HG02642 (cell line): ENCODE data around the gene NUP210L.
"Not testable (repeated sequence)": the region's sequence is repeated elsewhere in the genome, so short reads cannot be mapped to it uniquely, and the experiment has no call there.

Experiments
- ATAC-seq: cut with Tn5 transposase; IDR thresholded peaks from one replicate; pipeline ENCODE4 v1.9.1; 2021; ENCODE audit warnings: mild to moderate bottlenecking; ENCODE audit not compliant: unreplicated experiment, poor library complexity

The NUP210L gene

GRCh38 chr1:154104433-154105082, 50.3 kb downstream of the NUP210L start:
- no peak for ATAC-seq

DNA sequence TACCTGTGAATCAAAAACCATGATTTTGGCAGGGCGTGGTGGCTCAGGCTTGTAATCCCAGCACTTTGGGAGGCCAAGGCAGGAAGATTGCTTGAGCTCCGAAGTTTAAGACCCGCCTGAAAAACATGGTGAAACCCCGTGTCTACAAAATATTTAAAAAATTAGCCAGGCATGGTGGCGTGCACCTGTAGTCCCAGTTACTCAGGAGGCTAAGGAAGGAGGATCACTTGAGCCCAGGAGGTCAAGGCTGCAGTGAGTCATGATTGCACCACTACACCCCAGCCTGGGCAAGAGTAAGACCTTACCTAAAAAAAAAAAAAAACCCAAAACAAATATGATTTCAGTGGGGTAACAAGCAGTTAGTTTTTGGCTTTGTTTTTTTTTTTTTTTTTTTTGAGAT, 54.7 kb downstream of the NUP210L start:
- ATAC-seq, result not testable (repeated sequence)

DNA sequence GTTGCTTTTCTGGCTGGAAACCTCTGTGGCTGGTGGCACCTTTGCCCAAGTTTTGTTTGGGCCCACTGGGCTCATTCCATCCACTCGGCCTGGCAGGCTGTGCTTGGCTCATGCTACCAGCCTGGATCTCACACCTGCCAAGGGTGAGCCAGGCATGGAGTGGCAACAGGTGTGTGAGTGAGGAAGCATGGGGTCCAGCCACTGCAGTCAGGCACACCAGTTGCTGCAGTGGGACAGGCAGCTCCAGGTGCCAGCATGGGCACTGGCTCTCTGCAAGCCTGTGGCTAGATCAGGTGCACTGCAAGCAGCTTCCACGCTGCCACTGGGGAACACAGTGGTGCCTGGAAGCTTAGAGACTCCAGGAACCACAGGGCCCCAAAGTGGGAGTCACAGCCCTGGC, 57.0 kb downstream of the NUP210L start:
- ATAC-seq, result no peak

DNA sequence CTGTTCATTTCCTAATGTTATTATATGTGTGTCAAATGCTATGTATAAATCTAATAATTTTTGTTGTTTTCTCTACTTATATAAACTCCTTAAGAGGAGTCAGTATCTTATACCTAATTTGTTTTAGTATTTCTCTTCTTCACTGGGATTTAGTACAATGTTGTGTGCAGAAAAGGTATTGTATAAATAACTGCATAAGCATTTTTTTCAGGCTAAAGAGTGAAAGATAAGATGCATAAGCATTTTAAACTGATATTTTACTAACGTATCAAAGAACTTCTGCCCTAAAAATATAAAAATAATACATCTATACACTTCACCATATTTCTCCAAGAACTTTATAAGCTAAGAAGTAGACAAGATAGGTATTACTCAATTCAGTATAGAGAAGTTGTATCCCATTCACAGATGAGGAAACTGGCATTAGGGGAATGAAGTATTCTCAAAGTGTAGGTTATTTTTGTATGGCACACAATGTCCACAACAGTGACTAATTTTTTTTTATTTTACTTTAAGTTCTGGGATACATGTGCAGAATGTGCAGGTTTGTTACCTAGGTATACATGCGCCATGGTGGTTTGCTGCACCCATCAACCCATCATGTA, 59.3 kb downstream of the NUP210L start:
- ATAC-seq, result no peak

GRCh38 chr1:154094411-154094810, 60.5 kb downstream of the NUP210L start:
- ATAC-seq, result no peak

DNA sequence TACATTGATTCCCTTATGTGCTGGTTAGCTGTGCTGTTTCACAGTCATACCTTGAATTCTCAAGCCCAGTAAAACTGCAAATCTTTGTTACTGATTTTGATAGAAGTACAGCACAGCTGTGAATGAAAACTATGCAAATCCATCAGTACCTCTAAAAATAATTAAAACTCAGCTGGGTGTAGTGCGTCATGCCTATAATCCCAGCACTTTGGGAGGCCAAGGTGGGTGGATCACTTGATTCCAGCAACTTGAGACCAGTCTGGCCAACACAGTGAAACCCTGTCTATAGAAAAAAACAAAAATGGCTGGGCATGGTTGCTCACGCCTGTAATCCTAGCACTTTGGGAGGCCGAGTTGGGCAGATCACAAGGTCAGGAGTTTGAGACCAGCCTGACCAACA, 61.2 kb downstream of the NUP210L start:
- no peak for ATAC-seq

DNA sequence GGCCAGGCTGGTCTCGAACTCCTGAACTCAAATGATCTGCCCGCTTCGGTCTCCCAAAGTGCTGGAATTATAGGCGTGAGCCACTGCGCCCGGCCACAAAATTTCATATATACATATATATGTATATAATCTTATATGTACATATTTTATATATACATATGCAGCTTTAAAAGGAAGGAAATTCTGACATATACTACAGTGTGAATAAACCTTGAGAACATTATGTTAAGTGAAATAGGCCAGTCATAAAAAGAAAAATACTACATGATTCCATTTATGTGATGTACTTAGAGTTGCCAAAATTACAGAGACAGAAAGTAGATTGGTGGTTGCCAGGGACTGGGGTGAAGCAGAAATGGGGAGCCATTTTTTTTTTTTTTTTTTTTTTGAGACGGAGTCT, 63.2 kb downstream of the NUP210L start:
- no peak for ATAC-seq

DNA sequence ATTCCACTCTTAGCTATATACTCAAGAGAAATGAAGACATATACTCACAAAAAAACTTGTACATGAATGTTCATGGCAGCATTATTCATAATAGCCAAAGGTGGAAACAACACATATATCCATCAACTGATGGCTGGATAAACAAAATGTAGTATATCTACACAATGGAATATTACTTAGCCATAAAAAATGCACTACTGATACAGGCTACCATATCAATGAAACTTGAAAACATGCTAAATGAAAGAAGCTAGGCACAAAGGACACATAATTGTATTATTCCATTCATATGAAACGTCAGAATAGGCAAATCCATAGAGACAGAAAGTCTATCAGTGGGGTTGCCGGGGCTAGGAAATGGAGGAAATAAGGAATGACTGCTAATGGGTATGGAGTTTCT, 67.3 kb downstream of the NUP210L start:
- no peak for ATAC-seq

DNA sequence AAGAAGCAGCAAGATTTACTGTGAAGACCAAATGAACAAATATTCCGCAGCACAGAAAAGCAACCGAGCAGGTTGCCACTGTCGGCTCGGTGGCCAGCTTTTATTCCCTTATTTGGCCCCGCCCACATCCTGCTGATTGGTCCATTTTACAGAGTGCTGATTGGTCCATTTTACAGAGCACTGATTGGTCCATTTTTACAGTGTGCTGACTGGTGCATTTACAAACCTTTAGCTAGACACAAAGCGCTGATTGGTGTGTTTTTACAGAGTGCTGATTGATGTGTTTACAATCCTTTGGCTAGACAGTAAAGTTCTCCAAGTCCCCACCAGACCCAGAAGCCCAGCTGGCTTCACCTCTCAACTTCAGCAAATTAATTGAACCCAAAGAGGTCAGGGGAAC, 71.8 kb downstream of the NUP210L start:
- ATAC-seq, result not testable (repeated sequence)

DNA sequence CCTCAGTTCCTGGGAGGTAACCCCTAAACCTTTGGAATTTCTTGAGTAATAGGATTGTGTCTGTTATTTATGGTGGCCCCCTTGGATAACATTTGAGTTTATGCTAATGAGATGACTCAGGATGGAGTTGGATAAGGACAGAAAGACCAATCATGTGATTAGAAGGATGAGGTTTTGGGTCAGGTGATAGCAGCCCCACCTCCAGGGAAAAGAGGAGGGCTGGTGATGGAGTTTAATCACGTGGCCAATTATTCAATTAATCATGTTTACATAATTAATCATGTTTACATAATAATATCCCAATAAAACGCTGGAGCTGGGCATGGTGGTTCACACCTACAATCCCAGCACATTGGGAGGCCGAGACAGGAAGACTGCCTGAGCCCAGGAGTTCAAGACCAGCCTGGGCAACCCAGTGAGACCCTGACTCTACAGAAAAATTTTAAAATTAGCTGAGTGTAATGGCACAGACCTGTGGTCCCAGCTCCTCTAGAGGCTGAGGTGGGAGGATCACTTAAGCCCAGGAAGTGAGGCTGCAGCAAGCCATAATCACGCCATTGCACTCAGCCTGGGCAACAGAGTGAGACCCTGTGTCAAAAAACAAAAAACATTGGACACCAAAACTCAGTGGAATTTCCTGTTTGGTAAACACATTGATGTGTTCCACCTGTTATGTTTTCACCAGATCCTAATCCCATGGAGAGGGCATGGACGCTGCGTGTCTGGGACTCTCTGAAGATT, 73.3 kb downstream of the NUP210L start:
- ATAC-seq, result no peak

DNA sequence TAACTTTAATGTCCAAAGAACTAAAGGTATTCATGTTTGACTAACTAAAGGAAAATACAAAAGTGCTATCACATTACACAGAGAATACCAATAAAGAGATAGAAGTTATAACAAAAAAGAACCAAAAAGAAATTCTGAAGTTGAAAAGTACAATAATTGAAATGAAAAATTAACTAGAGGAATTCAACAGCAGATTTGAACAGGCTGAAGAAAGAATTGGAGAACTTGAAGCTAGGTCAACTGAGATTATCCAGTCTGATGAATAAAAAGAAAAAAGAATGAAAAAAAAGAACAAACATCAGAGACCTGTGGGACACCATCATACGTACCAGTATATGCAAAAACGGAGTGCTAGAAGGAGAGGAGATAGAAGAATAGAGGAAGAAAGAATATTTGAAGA, 78.5 kb downstream of the NUP210L start:
- no peak for ATAC-seq

DNA sequence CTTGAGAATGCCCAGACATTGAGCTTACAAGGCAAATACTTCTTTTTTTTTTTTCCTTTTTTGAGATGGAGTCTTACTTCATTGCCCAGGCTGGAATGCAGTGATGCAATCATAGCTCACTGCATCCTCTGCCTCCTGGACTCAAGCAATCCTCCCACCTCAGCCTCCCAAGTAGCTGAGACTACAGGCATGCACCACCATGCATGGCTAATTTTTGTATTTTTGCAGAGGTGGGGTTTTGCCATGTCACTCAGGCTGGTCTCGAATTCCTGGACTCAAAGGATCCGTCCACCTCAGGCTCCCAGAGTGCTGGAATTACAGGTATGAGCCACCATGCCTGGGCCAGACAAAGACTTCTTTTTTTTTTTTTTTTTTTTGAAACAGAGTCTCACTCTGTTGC, 79.1 kb downstream of the NUP210L start:
- no peak for ATAC-seq

DNA sequence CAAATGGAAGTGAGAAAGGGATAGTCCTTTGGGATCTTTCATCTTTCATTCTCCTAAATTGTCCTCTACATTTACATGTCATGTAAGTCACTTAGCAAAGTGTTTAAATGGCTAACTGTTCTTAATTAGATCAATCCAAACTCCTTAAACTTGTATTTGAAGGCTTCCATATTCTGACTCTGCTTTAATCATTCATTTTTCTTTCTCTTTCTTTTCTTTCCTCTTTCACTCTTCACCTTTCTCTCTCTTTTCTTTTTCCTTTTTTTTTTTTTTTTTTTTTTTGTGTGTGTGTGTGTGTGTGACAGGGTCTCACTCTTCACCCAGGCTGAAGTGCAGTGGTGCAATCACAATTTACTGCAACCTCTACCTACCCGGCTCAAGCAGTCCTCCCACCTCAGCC, 92.6 kb downstream of the NUP210L start:
- no peak for ATAC-seq

- ATAC-seq, result not testable (repeated sequence)
Observed at GRCh38 chr1:154047436-154047835, 107.4 kb downstream of the NUP210L start.

DNA sequence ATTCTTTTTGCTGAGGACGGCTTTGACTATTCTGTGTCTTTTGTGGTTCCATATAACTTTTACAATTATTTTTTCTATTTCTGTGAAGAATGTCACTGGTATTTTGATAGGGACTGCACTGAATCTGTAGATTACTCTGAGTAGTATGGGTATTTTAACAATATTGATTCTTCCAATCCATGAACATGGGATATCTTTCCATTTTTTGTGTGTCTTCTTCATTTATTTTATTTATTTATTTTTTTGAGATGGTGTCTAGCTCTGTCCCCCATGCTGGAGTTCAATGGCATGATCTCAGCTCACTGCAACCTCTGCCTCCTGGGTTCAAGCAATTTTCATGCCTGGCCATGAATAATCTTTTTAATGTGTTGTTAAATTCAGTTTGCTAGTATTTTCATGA, 121.2 kb downstream of the NUP210L start:
- not testable (repeated sequence) for ATAC-seq

DNA sequence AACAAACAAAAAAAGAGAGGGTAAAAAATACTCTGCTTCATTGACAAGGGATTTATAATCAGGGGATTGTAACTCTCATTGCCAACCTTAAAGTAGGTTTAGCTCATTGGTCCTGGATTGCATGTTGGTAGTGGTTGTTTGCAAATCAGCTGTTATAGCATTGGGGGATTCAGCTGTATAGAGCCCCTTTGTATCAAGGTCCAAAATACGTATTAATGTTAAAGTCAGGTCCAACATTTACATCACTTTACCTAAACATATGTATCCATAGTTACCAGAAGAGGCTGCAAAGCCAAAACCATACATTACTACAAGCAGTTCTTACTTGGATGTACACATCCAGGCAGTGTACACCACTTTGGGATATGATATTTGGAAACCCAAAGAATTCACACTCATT, 134.9 kb downstream of the NUP210L start:
- ATAC-seq, result no peak

GRCh38 chr1:154019269-154019668, 135.6 kb downstream of the NUP210L start:
- no peak for ATAC-seq

- ATAC-seq, result no peak
Observed at GRCh38 chr1:154014154-154014907, 140.5 kb downstream of the NUP210L start.

DNA sequence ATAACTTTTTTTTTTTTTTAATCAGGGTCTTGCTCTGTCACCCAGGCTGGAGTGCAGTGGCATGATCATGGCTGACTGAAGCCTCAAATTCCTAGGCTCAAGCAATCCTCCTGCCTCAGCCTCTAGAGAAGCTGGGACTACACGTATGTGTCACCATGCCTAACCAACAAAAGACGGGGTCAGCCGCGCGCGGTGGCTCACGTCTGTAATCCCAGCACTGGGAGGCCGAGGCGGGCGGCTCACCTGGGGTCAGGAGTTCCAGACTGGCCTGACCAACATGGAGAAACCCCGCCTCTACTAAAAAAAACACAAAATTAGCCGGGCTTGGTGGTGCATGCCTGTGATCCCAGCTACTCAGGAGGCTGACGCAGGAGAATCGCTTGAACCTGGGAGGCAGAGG, 142.3 kb downstream of the NUP210L start:
- ATAC-seq, result not testable (repeated sequence)

DNA sequence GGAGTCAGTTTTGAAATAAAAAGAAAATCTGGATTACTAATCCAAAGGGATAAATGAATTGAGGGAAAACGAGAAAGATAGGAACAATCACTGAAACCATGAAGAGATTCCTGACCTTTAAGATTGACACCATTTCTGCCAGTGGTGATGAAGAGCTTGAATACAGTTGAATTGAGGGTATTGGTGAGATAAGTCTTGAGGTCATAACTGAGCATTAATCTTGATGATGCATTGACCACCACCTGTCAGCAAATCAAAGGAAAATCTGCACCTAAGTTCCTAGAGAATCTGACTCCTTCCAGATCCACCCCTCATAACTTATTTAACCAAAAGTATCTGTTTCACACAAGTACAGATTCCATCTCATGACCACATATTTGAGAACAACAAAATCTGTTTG, 142.7 kb downstream of the NUP210L start:
- ATAC-seq, result no peak

- no peak for ATAC-seq
Observed at GRCh38 chr1:154006136-154006535, 148.7 kb downstream of the NUP210L start.
